HepG2 (cell line): ENCODE measurements around the gene PHYH. TPM values are rescaled to one million over a fixed set of nuclear protein-coding genes. Genes with fewer than 3 reads are reported as not detected.

Experiments used
- ATF7 ChIP-seq, 2 experiments: fragments of 450-650 bp in 1 of 2; sonication (generic) in 1 of 2; formaldehyde crosslinking in 1 of 2; IDR thresholded peaks; 2 replicates each; pipeline versions ENCODE4 v1.4.0 to v1.6.1; 2016 to 2020; ENCODE audit warnings: antibody characterized with exemption in 1 of 2, mild to moderate bottlenecking in 1 of 2, missing genetic modification reagents in 1 of 2
- GTF2F1 ChIP-seq: fragments of 150-350 bp; IDR thresholded peaks from 2 replicates; pipeline ENCODE4 v1.6.1; 2014; ENCODE audit warnings: low read length
- HDAC2 ChIP-seq: sonication (generic); formaldehyde crosslinking; IDR thresholded peaks from 2 replicates; pipeline ENCODE4 v1.4.0; 2020; ENCODE audit warnings: missing genetic modification reagents
- HOXD1 ChIP-seq: sonication (generic); formaldehyde crosslinking; IDR thresholded peaks from 2 replicates; pipeline ENCODE4 v1.5.0; 2020; ENCODE audit warnings: missing genetic modification reagents
- NR2C2 ChIP-seq: sonication (generic); formaldehyde crosslinking; IDR thresholded peaks from 2 replicates; pipeline ENCODE4 v1.4.0; 2020; ENCODE audit warnings: missing genetic modification reagents, mild to moderate bottlenecking, moderate library complexity, borderline replicate concordance
- PHF21A ChIP-seq: sonication (generic); formaldehyde crosslinking; IDR thresholded peaks from 2 replicates; pipeline ENCODE4 v1.5.0; 2020; ENCODE audit warnings: mild to moderate bottlenecking, missing genetic modification reagents
- SOX6 ChIP-seq, 2 experiments: fragments of 450-650 bp in 1 of 2; sonication (generic) in 1 of 2; formaldehyde crosslinking in 1 of 2; IDR thresholded peaks; 2 replicates each; pipeline versions ENCODE4 v1.4.0 to v1.6.1; 2017 to 2020; ENCODE audit warnings: antibody characterized with exemption in 1 of 2, mild to moderate bottlenecking in 1 of 2, missing genetic modification reagents in 1 of 2
- THYN1 ChIP-seq: sonication (generic); formaldehyde crosslinking; IDR thresholded peaks from 2 replicates; pipeline ENCODE4 v1.8.1; 2023; ENCODE audit warnings: low read depth, mild to moderate bottlenecking, moderate library complexity, missing genetic modification reagents, borderline replicate concordance
- XBP1 ChIP-seq: sonication (generic); formaldehyde crosslinking; IDR thresholded peaks from 2 replicates; pipeline ENCODE4 v1.5.0; 2020; ENCODE audit warnings: missing genetic modification reagents
- ZNF75D ChIP-seq: sonication (generic); formaldehyde crosslinking; IDR thresholded peaks from 2 replicates; pipeline ENCODE4 v1.8.1; 2023; ENCODE audit warnings: missing genetic modification reagents, mild to moderate bottlenecking, borderline replicate concordance
- polyA plus RNA-seq, 8 experiments: library from polyadenylated mRNA; depleted of rRNA in 3 of 8; stranded (reverse) in 7 of 8; unstranded in 1 of 8; fragments of >200 nt; fragmentation: Illumina TruSeq in 4 of 8; extraction: Trizol in 4 of 8; gene quantifications; 2 replicates each; pipeline versions ENCODE4 v1.2.1 to v1.2.3, GENCODE V29; 2011 to 2016; ENCODE audit warnings: low read depth in 4 of 8, missing spikeins in 1 of 8, mixed read lengths in 1 of 8; ENCODE audit not compliant: insufficient read depth in 1 of 8
- total RNA-seq, 5 experiments: library from RNA; depleted of rRNA; stranded (reverse); fragments of >200 nt; fragmentation: Illumina TruSeq; extraction: Trizol; gene quantifications; 2 replicates each; pipeline ENCODE4 v1.2.3, GENCODE V29; 2016; ENCODE audit warnings: low read depth in 1 of 5
- TF ChIP-seq, protein P1 (sequence below): IDR thresholded peaks from 2 replicates; pipeline ENCODE4 v1.6.1; 2012; ENCODE audit warnings: low read length, improper control_type of control experiment
- TF ChIP-seq, protein P2 (sequence below): sonication (generic); formaldehyde crosslinking; IDR thresholded peaks from 2 replicates; pipeline ENCODE4 v1.4.0; 2020; ENCODE audit warnings: missing genetic modification reagents
- TF ChIP-seq, protein P3 (sequence below): sonication (generic); formaldehyde crosslinking; IDR thresholded peaks from 2 replicates; pipeline ENCODE4 v1.4.0; 2020; ENCODE audit warnings: mild to moderate bottlenecking, missing genetic modification reagents
- TF ChIP-seq, protein P4 (sequence below): sonication (generic); formaldehyde crosslinking; IDR thresholded peaks from 2 replicates; pipeline ENCODE4 v1.5.1; 2020; ENCODE audit warnings: missing genetic modification reagents, mild to moderate bottlenecking, borderline replicate concordance
- TF ChIP-seq, protein P5 (sequence below): sonication (generic); formaldehyde crosslinking; IDR thresholded peaks from 2 replicates; pipeline ENCODE4 v1.4.0; 2020; ENCODE audit warnings: missing genetic modification reagents, mild to moderate bottlenecking, borderline replicate concordance

PHYH gene
- total and polyA plus RNA-seq, 2 of the 13 experiments (the other 11 are each of a cell fraction or from before 2014, with no cell fraction given), result 27.2 to 34.5 TPM

DNA sequence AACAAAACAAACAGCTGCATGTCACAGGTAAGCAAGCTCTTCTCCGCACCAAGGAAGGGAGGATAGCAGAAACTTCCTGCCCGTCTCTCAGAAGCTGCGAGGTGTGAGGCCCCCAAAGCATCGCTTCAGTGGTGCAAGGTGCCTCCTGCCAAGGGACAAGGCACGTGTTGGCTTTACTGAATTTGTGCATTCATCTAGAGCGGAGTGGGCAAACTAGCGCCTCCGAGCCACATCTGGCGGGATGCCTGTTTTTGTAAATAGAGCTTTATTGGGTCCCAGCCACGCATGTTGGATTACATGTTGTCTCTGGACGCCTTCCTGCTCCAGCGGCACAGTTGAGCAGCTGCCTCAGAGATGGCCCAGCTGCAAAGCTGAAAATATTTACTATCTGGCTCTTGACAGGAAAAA is 27.7 kb downstream of the PHYH start (continued):
- TF ChIP-seq, protein P1, sequence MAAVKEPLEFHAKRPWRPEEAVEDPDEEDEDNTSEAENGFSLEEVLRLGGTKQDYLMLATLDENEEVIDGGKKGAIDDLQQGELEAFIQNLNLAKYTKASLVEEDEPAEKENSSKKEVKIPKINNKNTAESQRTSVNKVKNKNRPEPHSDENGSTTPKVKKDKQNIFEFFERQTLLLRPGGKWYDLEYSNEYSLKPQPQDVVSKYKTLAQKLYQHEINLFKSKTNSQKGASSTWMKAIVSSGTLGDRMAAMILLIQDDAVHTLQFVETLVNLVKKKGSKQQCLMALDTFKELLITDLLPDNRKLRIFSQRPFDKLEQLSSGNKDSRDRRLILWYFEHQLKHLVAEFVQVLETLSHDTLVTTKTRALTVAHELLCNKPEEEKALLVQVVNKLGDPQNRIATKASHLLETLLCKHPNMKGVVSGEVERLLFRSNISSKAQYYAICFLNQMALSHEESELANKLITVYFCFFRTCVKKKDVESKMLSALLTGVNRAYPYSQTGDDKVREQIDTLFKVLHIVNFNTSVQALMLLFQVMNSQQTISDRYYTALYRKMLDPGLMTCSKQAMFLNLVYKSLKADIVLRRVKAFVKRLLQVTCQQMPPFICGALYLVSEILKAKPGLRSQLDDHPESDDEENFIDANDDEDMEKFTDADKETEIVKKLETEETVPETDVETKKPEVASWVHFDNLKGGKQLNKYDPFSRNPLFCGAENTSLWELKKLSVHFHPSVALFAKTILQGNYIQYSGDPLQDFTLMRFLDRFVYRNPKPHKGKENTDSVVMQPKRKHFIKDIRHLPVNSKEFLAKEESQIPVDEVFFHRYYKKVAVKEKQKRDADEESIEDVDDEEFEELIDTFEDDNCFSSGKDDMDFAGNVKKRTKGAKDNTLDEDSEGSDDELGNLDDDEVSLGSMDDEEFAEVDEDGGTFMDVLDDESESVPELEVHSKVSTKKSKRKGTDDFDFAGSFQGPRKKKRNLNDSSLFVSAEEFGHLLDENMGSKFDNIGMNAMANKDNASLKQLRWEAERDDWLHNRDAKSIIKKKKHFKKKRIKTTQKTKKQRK, result no peak
- TF ChIP-seq, protein P2, sequence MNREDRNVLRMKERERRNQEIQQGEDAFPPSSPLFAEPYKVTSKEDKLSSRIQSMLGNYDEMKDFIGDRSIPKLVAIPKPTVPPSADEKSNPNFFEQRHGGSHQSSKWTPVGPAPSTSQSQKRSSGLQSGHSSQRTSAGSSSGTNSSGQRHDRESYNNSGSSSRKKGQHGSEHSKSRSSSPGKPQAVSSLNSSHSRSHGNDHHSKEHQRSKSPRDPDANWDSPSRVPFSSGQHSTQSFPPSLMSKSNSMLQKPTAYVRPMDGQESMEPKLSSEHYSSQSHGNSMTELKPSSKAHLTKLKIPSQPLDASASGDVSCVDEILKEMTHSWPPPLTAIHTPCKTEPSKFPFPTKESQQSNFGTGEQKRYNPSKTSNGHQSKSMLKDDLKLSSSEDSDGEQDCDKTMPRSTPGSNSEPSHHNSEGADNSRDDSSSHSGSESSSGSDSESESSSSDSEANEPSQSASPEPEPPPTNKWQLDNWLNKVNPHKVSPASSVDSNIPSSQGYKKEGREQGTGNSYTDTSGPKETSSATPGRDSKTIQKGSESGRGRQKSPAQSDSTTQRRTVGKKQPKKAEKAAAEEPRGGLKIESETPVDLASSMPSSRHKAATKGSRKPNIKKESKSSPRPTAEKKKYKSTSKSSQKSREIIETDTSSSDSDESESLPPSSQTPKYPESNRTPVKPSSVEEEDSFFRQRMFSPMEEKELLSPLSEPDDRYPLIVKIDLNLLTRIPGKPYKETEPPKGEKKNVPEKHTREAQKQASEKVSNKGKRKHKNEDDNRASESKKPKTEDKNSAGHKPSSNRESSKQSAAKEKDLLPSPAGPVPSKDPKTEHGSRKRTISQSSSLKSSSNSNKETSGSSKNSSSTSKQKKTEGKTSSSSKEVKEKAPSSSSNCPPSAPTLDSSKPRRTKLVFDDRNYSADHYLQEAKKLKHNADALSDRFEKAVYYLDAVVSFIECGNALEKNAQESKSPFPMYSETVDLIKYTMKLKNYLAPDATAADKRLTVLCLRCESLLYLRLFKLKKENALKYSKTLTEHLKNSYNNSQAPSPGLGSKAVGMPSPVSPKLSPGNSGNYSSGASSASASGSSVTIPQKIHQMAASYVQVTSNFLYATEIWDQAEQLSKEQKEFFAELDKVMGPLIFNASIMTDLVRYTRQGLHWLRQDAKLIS, result no peak
- TF ChIP-seq ZNF75D (CRISPR knock-in tag) (no peak), PHF21A (CRISPR knock-in tag) (no peak), ATF7 (IDR thresholded peaks at IDR 0.05) (no peak), ATF7 (CRISPR knock-in tag; IDR thresholded peaks at IDR 0.05) (no peak), XBP1 (CRISPR knock-in tag) (no peak), HDAC2 (CRISPR knock-in tag) (no peak), NR2C2 (CRISPR knock-in tag) (peak; percentile 4; the same call in 1 of the 2 replicates), THYN1 (no peak), GTF2F1 (no peak), HOXD1 (CRISPR knock-in tag) (0 out of 2 replicates have a peak, but pooled peaks have one; percentile 28), SOX6 (IDR thresholded peaks at IDR 0.05) (no peak), SOX6 (CRISPR knock-in tag; IDR thresholded peaks at IDR 0.05) (no peak)
- TF ChIP-seq, protein P3, sequence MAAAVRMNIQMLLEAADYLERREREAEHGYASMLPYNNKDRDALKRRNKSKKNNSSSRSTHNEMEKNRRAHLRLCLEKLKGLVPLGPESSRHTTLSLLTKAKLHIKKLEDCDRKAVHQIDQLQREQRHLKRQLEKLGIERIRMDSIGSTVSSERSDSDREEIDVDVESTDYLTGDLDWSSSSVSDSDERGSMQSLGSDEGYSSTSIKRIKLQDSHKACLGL, result no peak
- TF ChIP-seq, protein P4, sequence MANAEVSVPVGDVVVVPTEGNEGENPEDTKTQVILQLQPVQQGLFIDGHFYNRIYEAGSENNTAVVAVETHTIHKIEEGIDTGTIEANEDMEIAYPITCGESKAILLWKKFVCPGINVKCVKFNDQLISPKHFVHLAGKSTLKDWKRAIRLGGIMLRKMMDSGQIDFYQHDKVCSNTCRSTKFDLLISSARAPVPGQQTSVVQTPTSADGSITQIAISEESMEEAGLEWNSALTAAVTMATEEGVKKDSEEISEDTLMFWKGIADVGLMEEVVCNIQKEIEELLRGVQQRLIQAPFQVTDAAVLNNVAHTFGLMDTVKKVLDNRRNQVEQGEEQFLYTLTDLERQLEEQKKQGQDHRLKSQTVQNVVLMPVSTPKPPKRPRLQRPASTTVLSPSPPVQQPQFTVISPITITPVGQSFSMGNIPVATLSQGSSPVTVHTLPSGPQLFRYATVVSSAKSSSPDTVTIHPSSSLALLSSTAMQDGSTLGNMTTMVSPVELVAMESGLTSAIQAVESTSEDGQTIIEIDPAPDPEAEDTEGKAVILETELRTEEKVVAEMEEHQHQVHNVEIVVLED (CRISPR knock-in tag), result peak; percentile 15; the same call in 1 of the 2 replicates
- TF ChIP-seq, protein P5, sequence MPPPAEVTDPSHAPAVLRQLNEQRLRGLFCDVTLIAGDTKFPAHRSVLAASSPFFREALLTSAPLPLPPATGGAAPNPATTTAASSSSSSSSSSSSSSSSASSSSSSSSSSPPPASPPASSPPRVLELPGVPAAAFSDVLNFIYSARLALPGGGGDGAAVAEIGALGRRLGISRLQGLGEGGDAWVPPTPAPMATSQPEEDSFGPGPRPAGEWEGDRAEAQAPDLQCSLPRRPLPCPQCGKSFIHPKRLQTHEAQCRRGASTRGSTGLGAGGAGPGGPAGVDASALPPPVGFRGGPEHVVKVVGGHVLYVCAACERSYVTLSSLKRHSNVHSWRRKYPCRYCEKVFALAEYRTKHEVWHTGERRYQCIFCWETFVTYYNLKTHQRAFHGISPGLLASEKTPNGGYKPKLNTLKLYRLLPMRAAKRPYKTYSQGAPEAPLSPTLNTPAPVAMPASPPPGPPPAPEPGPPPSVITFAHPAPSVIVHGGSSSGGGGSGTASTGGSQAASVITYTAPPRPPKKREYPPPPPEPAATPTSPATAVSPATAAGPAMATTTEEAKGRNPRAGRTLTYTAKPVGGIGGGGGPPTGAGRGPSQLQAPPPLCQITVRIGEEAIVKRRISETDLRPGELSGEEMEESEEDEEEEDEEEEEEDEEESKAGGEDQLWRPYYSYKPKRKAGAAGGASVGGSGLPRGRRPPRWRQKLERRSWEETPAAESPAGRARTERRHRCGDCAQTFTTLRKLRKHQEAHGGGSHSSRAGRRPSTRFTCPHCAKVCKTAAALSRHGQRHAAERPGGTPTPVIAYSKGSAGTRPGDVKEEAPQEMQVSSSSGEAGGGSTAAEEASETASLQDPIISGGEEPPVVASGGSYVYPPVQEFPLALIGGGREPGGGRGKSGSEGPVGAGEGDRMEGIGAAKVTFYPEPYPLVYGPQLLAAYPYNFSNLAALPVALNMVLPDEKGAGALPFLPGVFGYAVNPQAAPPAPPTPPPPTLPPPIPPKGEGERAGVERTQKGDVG (CRISPR knock-in tag), result 0 out of 2 replicates have a peak, but pooled peaks have one; percentile 38
